Non-pigmented ciliary epithelial cell (primary cell): ENCODE measurements around the gene DNAJA2.

Experiments
- DNase-seq: peaks from one replicate; pipeline ENCODE4 v3.0.0-alpha.2; 2010; ENCODE audit warnings: low read depth

Gene DNAJA2

DNA sequence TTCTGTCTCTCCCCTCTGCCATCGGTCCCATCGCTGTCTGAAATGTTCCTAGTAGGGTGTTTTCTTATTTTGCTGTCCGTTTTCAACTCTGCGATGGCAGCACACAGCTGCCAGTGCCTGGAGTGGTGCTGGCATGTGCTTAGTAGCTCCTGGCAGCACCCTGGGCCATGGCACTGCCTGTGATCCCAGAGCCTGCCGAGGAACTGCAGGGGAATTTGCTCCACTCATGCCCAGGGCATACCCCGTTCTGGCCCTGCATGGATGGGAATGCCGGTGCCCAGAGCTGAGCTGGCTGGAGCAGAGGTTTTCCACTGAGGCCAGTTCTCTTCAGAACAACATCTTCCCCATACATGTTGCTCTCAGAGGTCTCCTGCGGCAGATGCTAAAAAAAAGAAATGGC, 46.2 kb downstream of the DNAJA2 start:
- no peak for DNase-seq

DNA sequence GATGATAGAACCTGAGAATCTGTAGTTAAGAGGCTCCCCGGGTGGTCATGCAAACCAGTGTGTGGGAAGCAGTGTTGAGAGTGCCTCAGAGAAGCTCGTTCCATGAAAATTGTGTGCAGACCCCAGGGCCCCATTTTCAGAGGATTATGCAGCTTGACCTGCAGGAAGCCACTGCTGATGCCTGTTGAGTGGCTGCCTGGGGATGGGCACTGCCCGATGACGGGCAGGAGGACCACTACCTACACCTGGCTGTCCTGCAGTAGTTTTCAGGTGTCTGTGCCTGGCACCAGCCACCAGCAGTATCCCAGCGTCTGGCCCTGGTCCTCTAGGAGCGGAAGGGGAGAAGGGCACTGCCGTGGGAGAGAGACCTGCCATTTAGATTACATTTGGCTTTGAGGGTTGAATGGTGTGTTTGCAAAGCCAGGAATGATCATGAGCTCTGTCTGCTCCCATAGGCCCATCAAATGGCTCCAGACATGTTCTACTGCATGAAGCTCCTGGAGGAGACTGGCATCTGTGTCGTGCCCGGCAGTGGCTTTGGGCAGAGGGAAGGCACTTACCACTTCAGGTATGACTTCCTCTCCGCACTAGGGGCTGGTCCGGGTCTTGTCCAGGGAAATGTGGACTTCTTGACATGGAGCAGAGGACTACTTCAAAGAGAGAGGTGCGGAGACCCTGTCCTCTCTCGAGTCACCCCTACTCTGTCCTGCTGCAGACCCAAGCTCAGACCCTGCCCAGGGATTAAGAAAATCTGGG, 46.8 kb downstream of the DNAJA2 start:
- no peak for DNase-seq

DNA sequence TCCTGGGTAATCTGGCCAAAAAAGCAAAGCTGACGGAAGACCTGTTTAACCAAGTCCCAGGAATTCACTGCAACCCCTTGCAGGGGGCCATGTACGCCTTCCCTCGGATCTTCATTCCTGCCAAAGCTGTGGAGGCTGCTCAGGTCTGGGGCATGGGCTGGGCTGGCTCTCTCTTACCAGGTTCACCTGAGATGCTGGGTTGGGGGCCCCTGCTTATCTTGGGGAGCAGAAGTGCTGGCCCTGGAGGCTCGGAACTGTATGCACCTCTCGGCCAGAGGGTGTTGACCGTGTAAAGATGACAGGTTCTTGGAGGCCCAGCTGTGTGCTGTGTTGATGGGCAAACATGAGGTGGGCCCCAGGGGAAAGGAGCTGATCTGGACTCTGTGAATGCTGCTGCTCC, 49.1 kb downstream of the DNAJA2 start:
- no peak for DNase-seq

- DNase-seq: no peak
These were observed 49.8 kb downstream of the DNAJA2 start for GRCh38 chr16:46923513-46924295.

GRCh38 chr16:46922239-46922638, 51.2 kb downstream of the DNAJA2 start:
- DNase-seq: no peak

DNA sequence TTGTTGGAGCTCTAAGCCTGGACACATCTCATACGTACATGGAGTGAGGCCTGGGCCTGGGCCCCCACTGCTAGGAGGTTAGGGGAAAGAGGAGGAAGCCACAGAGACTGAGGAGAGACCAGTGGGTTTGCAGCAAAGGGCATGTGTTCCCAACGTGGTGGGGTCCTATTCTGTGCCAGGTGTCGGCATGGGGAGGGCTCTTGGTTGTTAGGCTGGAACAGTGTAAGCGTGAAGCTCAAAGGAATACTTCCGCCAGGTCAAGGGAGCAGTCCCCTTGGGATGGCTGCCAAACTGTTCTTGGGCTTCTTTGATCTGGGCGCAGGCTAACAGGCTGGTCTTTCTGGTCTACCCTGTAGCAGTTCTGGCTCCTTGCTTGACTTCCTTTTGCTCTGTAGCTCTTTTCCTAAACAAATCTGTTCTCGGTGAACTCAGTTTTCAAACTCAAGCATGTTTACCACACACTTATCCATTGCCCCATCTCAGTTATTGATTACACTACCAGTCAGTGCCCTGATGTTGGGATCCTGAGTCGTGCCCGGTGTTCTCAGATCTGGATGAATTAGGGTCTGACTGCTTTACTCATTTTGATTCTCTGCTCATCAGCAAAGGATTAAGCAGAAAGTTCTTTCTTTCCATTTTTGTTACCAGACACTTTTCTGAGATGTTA, 52.9 kb downstream of the DNAJA2 start:
- no peak for DNase-seq

DNA sequence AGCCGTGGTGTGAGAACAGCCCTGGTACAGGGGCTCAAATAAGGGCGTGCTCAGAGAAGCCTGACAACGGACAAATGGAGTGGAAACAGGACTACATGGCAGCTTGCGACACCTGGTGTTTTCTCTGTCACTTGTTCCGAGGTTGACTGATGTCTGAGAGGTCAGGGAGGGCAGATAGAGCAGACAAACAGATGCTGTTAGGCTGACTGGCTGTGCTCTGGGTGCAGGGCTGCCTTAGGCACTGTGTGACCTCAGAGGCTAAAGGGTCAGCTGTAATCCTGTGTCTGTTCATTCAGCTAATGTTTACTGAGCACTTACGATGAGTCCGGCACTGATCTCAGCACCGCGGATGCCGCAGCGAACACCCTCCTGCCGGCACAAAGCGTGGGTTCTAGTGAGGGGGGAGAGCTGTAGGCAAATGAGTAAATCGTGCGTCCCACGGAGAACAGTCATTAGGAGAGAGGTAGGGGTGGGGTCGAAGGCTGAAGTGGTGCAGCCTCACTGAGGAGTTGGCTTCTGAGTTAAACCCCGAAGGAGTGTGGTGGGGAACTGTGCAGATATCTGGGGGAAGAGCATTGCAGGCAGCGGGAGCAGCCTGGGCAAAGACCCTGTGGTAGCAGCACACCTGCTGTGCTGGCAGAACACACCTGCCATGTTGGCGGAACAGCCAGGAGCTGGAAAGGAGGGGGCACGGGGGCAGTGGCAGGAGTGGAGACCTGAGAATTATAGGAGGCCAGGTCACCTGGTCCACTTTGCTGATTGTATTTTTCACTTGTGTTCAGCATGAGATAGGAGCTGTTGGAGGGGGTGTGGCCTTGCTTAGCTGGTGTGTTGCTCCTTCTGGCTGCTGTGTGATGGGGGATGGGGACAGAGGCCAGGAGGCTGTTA, 54.3 kb downstream of the DNAJA2 start:
- no peak for DNase-seq

DNA sequence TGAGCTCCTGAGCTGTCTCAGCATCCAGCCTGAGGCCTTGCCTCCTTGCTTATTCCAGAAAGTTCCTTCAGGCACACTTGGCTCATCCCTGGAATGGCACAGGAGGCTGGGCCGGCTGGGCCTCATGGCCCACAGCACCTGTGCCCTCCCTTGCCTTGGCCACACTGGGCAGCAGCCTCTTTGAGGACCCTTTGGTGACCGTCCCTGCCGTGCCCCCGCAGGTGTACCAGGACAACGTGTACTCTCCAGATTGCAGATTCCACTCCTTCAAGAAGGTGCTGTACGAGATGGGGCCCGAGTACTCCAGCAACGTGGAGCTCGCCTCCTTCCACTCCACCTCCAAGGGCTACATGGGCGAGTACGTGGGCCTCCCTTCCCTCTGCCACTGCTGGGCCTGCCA, 55.1 kb downstream of the DNAJA2 start:
- DNase-seq: no peak

DNA sequence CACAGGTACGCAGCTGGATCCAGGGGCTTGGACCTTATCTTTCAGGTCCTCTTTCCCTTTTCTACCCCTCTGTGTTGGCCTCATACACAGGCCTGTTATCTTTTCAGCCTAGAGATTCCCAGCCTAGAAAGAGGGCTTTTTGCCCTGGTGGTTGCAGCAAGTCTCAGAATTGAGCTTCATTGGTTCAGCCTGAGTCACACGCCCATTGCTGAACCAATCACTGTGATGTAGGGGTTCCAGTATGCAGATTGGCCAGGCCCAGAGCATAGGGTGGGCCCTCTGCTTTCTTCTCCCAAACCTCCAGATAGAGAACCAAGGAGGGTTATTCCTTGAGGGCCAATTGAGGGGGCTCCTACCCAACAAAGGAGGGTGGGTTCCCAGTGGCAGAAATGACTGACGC, 56.5 kb downstream of the DNAJA2 start:
- no peak for DNase-seq

DNA sequence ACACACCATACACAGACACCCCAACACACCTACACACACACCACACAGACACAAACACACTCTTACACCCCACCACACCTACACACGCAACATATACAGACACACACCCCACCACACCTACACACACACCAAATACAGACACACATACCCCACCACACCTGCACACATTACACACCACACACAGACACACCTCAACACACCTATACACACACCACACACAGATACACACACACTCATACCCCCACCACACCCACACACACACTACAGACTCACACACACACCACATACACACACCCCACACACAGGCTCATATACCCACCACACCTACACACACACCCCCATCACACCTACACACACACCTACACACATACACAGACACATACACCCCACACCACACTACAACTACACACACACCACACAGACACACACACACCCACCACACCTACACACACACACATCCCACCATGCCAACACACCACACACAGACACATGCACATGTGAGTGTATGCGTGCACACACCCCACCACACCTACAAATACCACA, 57.9 kb downstream of the DNAJA2 start:
- no peak for DNase-seq

GRCh38 chr16:46914556-46915201, 58.8 kb downstream of the DNAJA2 start:
- DNase-seq: no peak

GRCh38 chr16:46911650-46912049, 61.8 kb downstream of the DNAJA2 start:
- DNase-seq: no peak

DNA sequence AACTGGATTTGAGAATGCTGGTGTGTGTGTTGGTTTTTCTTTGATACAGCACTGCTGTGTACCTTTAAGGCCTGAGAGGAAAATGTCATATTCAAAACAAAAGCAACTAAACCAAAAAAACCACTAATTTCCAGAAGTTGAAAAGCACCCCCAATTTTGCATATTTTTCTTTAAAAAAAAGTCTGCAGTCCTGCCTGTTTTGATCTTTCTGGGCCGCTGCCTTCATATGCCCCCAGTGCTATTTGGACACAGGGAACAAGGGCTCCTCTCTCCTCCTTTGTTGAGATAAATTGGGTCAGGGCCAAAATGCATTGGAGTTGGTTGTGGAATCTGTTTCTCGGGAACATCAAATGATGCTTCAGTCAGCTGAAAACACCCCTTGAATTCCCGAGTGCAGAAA, 62.4 kb downstream of the DNAJA2 start:
- no peak for DNase-seq

GRCh38 chr16:46908540-46909372, 64.7 kb downstream of the DNAJA2 start:
- DNase-seq: no peak

- DNase-seq: no peak
These were observed 66.3 kb downstream of the DNAJA2 start for GRCh38 chr16:46907061-46907774.

DNA sequence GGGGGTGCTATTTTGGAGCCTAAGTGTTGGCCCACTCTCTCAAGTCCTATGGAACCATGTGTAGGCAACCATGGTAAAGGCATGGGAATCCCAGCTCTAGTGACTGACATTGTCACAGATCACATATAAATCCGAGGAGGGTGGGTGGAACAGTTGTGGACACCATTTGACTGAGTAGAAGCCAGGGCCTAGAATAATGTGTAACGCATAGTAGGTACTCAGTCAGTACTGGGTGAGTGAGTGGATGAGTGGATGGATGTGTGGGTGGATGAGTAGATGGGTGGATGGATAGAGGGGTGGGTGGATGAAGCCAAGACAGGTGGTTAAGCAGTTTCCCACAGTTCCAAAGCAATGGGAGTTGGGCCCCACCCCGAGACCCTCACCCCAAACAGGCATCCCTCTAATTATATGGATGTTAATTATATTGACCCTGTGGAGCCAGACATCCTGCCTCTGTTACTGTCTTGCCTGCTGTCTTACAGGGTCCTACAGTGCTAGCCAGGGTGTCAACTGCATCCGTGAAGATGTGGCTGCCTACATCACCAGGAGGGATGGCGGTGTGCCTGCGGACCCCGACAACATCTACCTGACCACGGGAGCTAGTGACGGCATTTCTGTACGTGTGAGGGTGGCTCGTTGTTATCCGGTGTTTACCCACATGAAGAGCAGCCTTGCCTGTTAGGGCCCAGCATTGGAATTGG, 67.0 kb downstream of the DNAJA2 start:
- DNase-seq: no peak
